HepG2 (cell line): ENCODE data around the gene CALY. TPM values are rescaled to one million over a fixed set of nuclear protein-coding genes. Genes with fewer than 3 reads are reported as not detected.

ENCODE experiments used
- CBFB ChIP-seq: sonication (generic); formaldehyde crosslinking; IDR thresholded peaks from 2 replicates; pipeline ENCODE4 v1.4.0; 2020; ENCODE audit warnings: missing genetic modification reagents
- CERS6 ChIP-seq: sonication (generic); formaldehyde crosslinking; IDR thresholded peaks from 2 replicates; pipeline ENCODE4 v1.5.0; 2020; ENCODE audit warnings: missing genetic modification reagents
- CREB1 ChIP-seq, 2 experiments: fragments of 450-650 bp in 1 of 2; IDR thresholded peaks; 2 replicates each; pipeline ENCODE4 v1.6.1; 2016 to 2017; ENCODE audit warnings: control low read depth in 1 of 2, mild to moderate bottlenecking in 1 of 2, missing compliant biosample characterization in 1 of 2, missing genetic modification characterization in 1 of 2
- FOXK1 ChIP-seq: sonication (generic); formaldehyde crosslinking; IDR thresholded peaks from 2 replicates; pipeline ENCODE4 v1.4.0; 2020; ENCODE audit warnings: low read depth, missing genetic modification reagents, borderline replicate concordance
- HNF4G ChIP-seq, 2 experiments: sonication (generic) in 1 of 2; formaldehyde crosslinking in 1 of 2; IDR thresholded peaks; 2 replicates each; pipeline versions ENCODE4 v1.4.0 to v1.6.1; 2011 to 2020; ENCODE audit warnings: borderline replicate concordance in 2 of 2, low read depth in 2 of 2, mild to moderate bottlenecking in 2 of 2, low read length in 1 of 2, missing genetic modification reagents in 1 of 2, moderate library complexity in 1 of 2
- KLF16 ChIP-seq, 2 experiments: sonication (generic) in 1 of 2; formaldehyde crosslinking in 1 of 2; IDR thresholded peaks; 2 replicates each; pipeline versions ENCODE4 v1.6.1 to v1.8.0; 2016 to 2023; ENCODE audit warnings: missing genetic modification reagents in 2 of 2, missing compliant biosample characterization in 1 of 2
- KLF6 ChIP-seq: IDR thresholded peaks from 2 replicates; pipeline ENCODE4 v1.8.0; 2016; ENCODE audit warnings: missing biosample characterization, missing genetic modification reagents
- MAFG ChIP-seq: sonication (generic); formaldehyde crosslinking; IDR thresholded peaks from 2 replicates; pipeline ENCODE4 v1.5.1; 2020; ENCODE audit warnings: mild to moderate bottlenecking, missing genetic modification reagents
- MLXIP ChIP-seq: sonication (generic); formaldehyde crosslinking; IDR thresholded peaks from 2 replicates; pipeline ENCODE4 v1.9.0; 2021; ENCODE audit warnings: missing genetic modification reagents, borderline replicate concordance
- MNT ChIP-seq: fragments of 450-650 bp; IDR thresholded peaks from 2 replicates; pipeline ENCODE4 v1.6.1; 2016
- NCOR1 ChIP-seq: fragments of 200-600 bp; sonication (generic); IDR thresholded peaks from 2 replicates; pipeline ENCODE4 v1.7.0; 2017; ENCODE audit warnings: antibody characterized with exemption, low read length, borderline replicate concordance
- PHB2 ChIP-seq: fragments of 450-650 bp; IDR thresholded peaks from 2 replicates; pipeline ENCODE4 v1.6.1; 2018; ENCODE audit not compliant: partially characterized antibody
- POLR2AphosphoS5 ChIP-seq: IDR thresholded peaks from 2 replicates; pipeline ENCODE4 v1.6.1; 2012; ENCODE audit warnings: low read depth, low read length
- SNAI1 ChIP-seq: sonication (generic); formaldehyde crosslinking; IDR thresholded peaks from 2 replicates; pipeline ENCODE4 v1.5.0; 2020; ENCODE audit warnings: mild to moderate bottlenecking, missing genetic modification reagents, borderline replicate concordance
- SP5 ChIP-seq: IDR thresholded peaks from 2 replicates; pipeline ENCODE4 v1.6.1; 2016; ENCODE audit warnings: low read depth, borderline replicate concordance
- SRSF9 ChIP-seq: fragments of 200-400 bp; formaldehyde crosslinking; IDR thresholded peaks from 2 replicates; pipeline ENCODE4 v1.6.1; 2018; ENCODE audit warnings: borderline replicate concordance, mild to moderate bottlenecking, low read depth, low read length; ENCODE audit not compliant: insufficient read depth, poor library complexity, severe bottlenecking
- U2AF2 ChIP-seq: fragments of 200-400 bp; formaldehyde crosslinking; IDR thresholded peaks from 2 replicates; pipeline ENCODE4 v1.6.1; 2017; ENCODE audit warnings: low read depth, mild to moderate bottlenecking, low read length
- ZBTB44 ChIP-seq: sonication (generic); formaldehyde crosslinking; IDR thresholded peaks from 2 replicates; pipeline ENCODE4 v1.4.0; 2020; ENCODE audit warnings: missing genetic modification reagents
- ZNF343 ChIP-seq: sonication (generic); formaldehyde crosslinking; IDR thresholded peaks from 2 replicates; pipeline ENCODE4 v1.4.0; 2020; ENCODE audit warnings: mild to moderate bottlenecking, missing genetic modification reagents
- ZNF446 ChIP-seq: sonication (generic); formaldehyde crosslinking; IDR thresholded peaks from 2 replicates; pipeline ENCODE4 v1.5.0; 2020; ENCODE audit warnings: mild to moderate bottlenecking, missing genetic modification reagents
- polyA plus RNA-seq, 8 experiments: library from polyadenylated mRNA; depleted of rRNA in 3 of 8; stranded (reverse) in 7 of 8; unstranded in 1 of 8; fragments of >200 nt; fragmentation: Illumina TruSeq in 4 of 8; extraction: Trizol in 4 of 8; gene quantifications; 2 replicates each; pipeline versions ENCODE4 v1.2.1 to v1.2.3, GENCODE V29; 2011 to 2016; ENCODE audit warnings: low read depth in 4 of 8, missing spikeins in 1 of 8, mixed read lengths in 1 of 8; ENCODE audit not compliant: insufficient read depth in 1 of 8
- total RNA-seq, 5 experiments: library from RNA; depleted of rRNA; stranded (reverse); fragments of >200 nt; fragmentation: Illumina TruSeq; extraction: Trizol; gene quantifications; 2 replicates each; pipeline ENCODE4 v1.2.3, GENCODE V29; 2016; ENCODE audit warnings: low read depth in 1 of 5

The CALY gene
- total and polyA plus RNA-seq, 2 of the 13 experiments (the other 11 are each of a cell fraction or from before 2014, with no cell fraction given), result 0.08 TPM; not detected in 1

- TF ChIP-seq MNT (no peak), NCOR1 (no peak), SP5 (CRISPR knock-in tag) (peak; percentile 62; the same call in 1 of the 2 replicates), CBFB (CRISPR knock-in tag) (0 out of 2 replicates have a peak, but pooled peaks have one; percentile 30), MLXIP (no peak), FOXK1 (CRISPR knock-in tag) (no peak), ZBTB44 (no peak), HNF4G (IDR thresholded peaks at IDR 0.05; ENCODE audit: borderline replicate concordance, low read depth, low read length) (no peak), HNF4G (CRISPR knock-in tag; IDR thresholded peaks at IDR 0.05; ENCODE audit: borderline replicate concordance, low read depth) (no peak), KLF16 (CRISPR knock-in tag; IDR thresholded peaks at IDR 0.05) (peak in 1 of 2 experiments; percentile 63; a peak in 2 of 4 replicates), SNAI1 (CRISPR knock-in tag) (no peak), CREB1 (IDR thresholded peaks at IDR 0.05) (no peak), CREB1 (CRISPR knock-in tag; IDR thresholded peaks at IDR 0.05) (no peak), ZNF446 (no peak; the same call in 1 of the 2 replicates), PHB2 (no peak), MAFG (CRISPR knock-in tag) (no peak), KLF6 (no peak), CERS6 (CRISPR knock-in tag) (no peak), ZNF343 (CRISPR knock-in tag) (no peak), POLR2AphosphoS5 (peak; percentile 92), U2AF2 (no peak), SRSF9 (no peak)
Observed at GRCh38 chr10:133373174-133374090, 36.7 kb upstream of the CALY start, which contains the start of gene ECHS1 (continued).
